Right atrium auricular region (tissue), 2 donors: Measurements from ENCODE around the gene INSRR. TPM values are rescaled to one million over a fixed set of nuclear protein-coding genes. Genes with fewer than 3 reads are reported as not detected.

Experiments
- DNase-seq: peaks from one replicate; pipeline ENCODE4 v3.0.0-alpha.2; 2019; ENCODE audit warnings: low spot score
- H3K27ac ChIP-seq, 2 donors: fragments of 200-600 bp; sonication (generic); 1 replicate in 1 of 2; 2 replicates in 1 of 2; pipeline ENCODE4 v1.5.1; 2016 to 2019
- H3K27me3 ChIP-seq, 2 donors: fragments of 200-600 bp; sonication (generic); one replicate each; pipeline versions ENCODE4 v1.5.1 to v1.6.0; 2017 to 2019
- H3K36me3 ChIP-seq: fragments of 200-600 bp; sonication (generic); one replicate; pipeline ENCODE4 v1.5.1; 2016
- H3K4me1 ChIP-seq, 2 donors: fragments of 200-600 bp; sonication (generic); one replicate each; pipeline versions ENCODE4 v1.5.1 to v1.6.0; 2017 to 2019
- H3K4me3 ChIP-seq, 2 donors: fragments of 200-600 bp; sonication (generic); 1 replicate in 1 of 2; 2 replicates in 1 of 2; pipeline ENCODE4 v1.5.1; 2017 to 2019; ENCODE audit warnings: mild to moderate bottlenecking in 1 of 2, moderate library complexity in 1 of 2
- H3K9me3 ChIP-seq, 2 donors: fragments of 200-600 bp; sonication (generic); one replicate each; pipeline ENCODE4 v1.5.1; 2019
- CTCF ChIP-seq, 2 donors: fragments of 200-600 bp; sonication (generic); IDR thresholded peaks; one replicate each; pipeline ENCODE4 v1.5.1; 2019; ENCODE audit warnings: antibody characterized with exemption in 2 of 2
- total RNA-seq, 2 donors: library from RNA; depleted of rRNA; stranded (reverse); fragments of >200 nt; gene quantifications; one replicate each; pipeline ENCODE4 v1.1.0, GENCODE V29; 2016

Gene INSRR
- total RNA-seq, 2 donors from 2014 or later, result not detected

- Histone ChIP-seq H3K4me3 (no peak overlapping the region), H3K36me3 (no peaks in the 10 kb centered on the region), H3K4me1 (no peaks in the 10 kb centered on the region), H3K9me3 (no peaks in the 10 kb centered on the region), H3K27ac (no peak overlapping the region), H3K27me3 (no peaks in the 10 kb centered on the region)
- no peak for DNase-seq
- TF ChIP-seq CTCF (IDR thresholded peaks at IDR 0.05), result no peak
These were observed 27.0 kb upstream of the INSRR start for GRCh38 chr1:156885880-156886355.

GRCh38 chr1:156885314-156885713, 26.4 kb upstream of the INSRR start:
- DNase-seq, result no peak
- H3K27me3 ChIP-seq, result no peaks in the 10 kb centered on the region
- no peak overlapping the region for H3K4me3 ChIP-seq
- no peak overlapping the region for H3K27ac ChIP-seq
- no peaks in the 10 kb centered on the region for H3K9me3 ChIP-seq
- H3K36me3 ChIP-seq, result no peaks in the 10 kb centered on the region
- H3K4me1 ChIP-seq, result no peaks in the 10 kb centered on the region
- TF ChIP-seq CTCF (IDR thresholded peaks at IDR 0.05), result no peak

- Histone ChIP-seq H3K27me3 (no peaks in the 10 kb centered on the region), H3K27ac (no peak overlapping the region)
- DNase-seq, result no peak
These were observed 25.8 kb upstream of the INSRR start for GRCh38 chr1:156884560-156885184.

GRCh38 chr1:156883919-156884318, 25.0 kb upstream of the INSRR start:
- H3K4me3 ChIP-seq, result no peak overlapping the region
- TF ChIP-seq CTCF (IDR thresholded peaks at IDR 0.05), result no peak
- H3K27ac ChIP-seq, result no peak overlapping the region
- H3K36me3 ChIP-seq, result no peaks in the 10 kb centered on the region
- no peak for DNase-seq
- no peaks in the 10 kb centered on the region for H3K9me3 ChIP-seq
- no peaks in the 10 kb centered on the region for H3K4me1 ChIP-seq
- H3K27me3 ChIP-seq, result no peaks in the 10 kb centered on the region

More at GRCh38 chr1:156884560-156885184, 25.8 kb upstream of the INSRR start:
- Histone ChIP-seq H3K4me1 (no peaks in the 10 kb centered on the region), H3K9me3 (no peaks in the 10 kb centered on the region), H3K4me3 (no peak overlapping the region), H3K36me3 (no peaks in the 10 kb centered on the region)
- TF ChIP-seq CTCF (IDR thresholded peaks at IDR 0.05), result no peak

GRCh38 chr1:156882543-156882942, 23.6 kb upstream of the INSRR start:
- no peak overlapping the region for H3K4me3 ChIP-seq
- no peaks in the 10 kb centered on the region for H3K36me3 ChIP-seq
- no peaks in the 10 kb centered on the region for H3K4me1 ChIP-seq
- H3K27ac ChIP-seq, result no peak overlapping the region
- DNase-seq, result no peak
- TF ChIP-seq CTCF (IDR thresholded peaks at IDR 0.05), result no peak
- no peaks in the 10 kb centered on the region for H3K9me3 ChIP-seq
- no peaks in the 10 kb centered on the region for H3K27me3 ChIP-seq

GRCh38 chr1:156881663-156882062, 22.7 kb upstream of the INSRR start:
- Histone ChIP-seq H3K27ac (no peak overlapping the region), H3K9me3 (no peaks in the 10 kb centered on the region), H3K36me3 (no peaks in the 10 kb centered on the region), H3K4me3 (no peak overlapping the region), H3K4me1 (no peaks in the 10 kb centered on the region), H3K27me3 (no peaks in the 10 kb centered on the region)
- no peak for DNase-seq
- TF ChIP-seq CTCF (IDR thresholded peaks at IDR 0.05), result no peak
